ENCODE data around the gene FGA.
A peak's percentile ranks its signal among the peaks of the same experiment; 100 is the strongest.

FGA gene

GRCh38 chr4:154578919-154579318 lies 11.6 kb downstream of the FGA start:
- DNase-seq (ENCODE audit: low read depth) = no peak

GRCh38 chr4:154577324-154577723 lies 13.2 kb downstream of the FGA start:
- no peak for DNase-seq (ENCODE audit: low read depth)

- no peak for DNase-seq (ENCODE audit: low read depth)
Observed at GRCh38 chr4:154574311-154574710, 16.2 kb downstream of the FGA start.

- DNase-seq (ENCODE audit: low read depth) = no peak
Observed at GRCh38 chr4:154573190-154573870, 17.2 kb downstream of the FGA start.

GRCh38 chr4:154569584-154569983 lies 21.0 kb downstream of the FGA start:
- DNase-seq (ENCODE audit: low read depth) = no peak

GRCh38 chr4:154569028-154569427 lies 21.5 kb downstream of the FGA start:
- no peak for DNase-seq (ENCODE audit: low read depth)

- no peak for DNase-seq (ENCODE audit: low read depth)
Observed at GRCh38 chr4:154566639-154567204, 23.8 kb downstream of the FGA start.

- DNase-seq (ENCODE audit: low read depth) = no peak
Observed at GRCh38 chr4:154565704-154566103, 24.8 kb downstream of the FGA start.

- DNase-seq (ENCODE audit: low read depth) = no peak
Observed at GRCh38 chr4:154564311-154564710, 26.2 kb downstream of the FGA start.

- no peak for DNase-seq (ENCODE audit: low read depth)
Observed at GRCh38 chr4:154562697-154563254, 27.8 kb downstream of the FGA start, which contains the start of gene FGB. FGB (plus strand) TSS chr4:154563011; CDS start chr4:154563019, 8 bp downstream.

- no peak for DNase-seq (ENCODE audit: low read depth)
Observed at GRCh38 chr4:154560824-154561231, 29.7 kb downstream of the FGA start.

- DNase-seq (ENCODE audit: low read depth) = no peak
Observed at GRCh38 chr4:154560419-154560801, 30.1 kb downstream of the FGA start.

GRCh38 chr4:154559494-154560418 lies 30.8 kb downstream of the FGA start:
- peak; percentile 33 for DNase-seq (ENCODE audit: low read depth)

GRCh38 chr4:154559141-154559493 lies 31.4 kb downstream of the FGA start:
- no peak for DNase-seq (ENCODE audit: low read depth)

GRCh38 chr4:154551872-154552686 lies 38.5 kb downstream of the FGA start:
- peak; percentile 76 for DNase-seq (ENCODE audit: low read depth)

- peak; percentile 91 for DNase-seq (ENCODE audit: low read depth)
Observed at GRCh38 chr4:154549894-154550790, 40.4 kb downstream of the FGA start, which contains the start of gene PLRG1. PLRG1 (minus strand) TSS chr4:154550400; CDS start chr4:154550308, 92 bp downstream.

GRCh38 chr4:154545689-154546088 lies 44.9 kb downstream of the FGA start:
- DNase-seq (ENCODE audit: low read depth) = no peak

GRCh38 chr4:154542271-154542879 lies 48.2 kb downstream of the FGA start:
- no peak for DNase-seq (ENCODE audit: low read depth)

Data from fibroblast of gingiva (primary cell).